Immature natural killer cell (primary cell): ENCODE results near the gene DHX57. TPM values are rescaled to one million over a fixed set of nuclear protein-coding genes. Genes with fewer than 3 reads are reported as not detected.

Source experiments
- DNase-seq, 3 donors: peaks; one replicate each; pipeline ENCODE4 v3.0.0; 2022; ENCODE audit warnings: mixed read lengths in 1 of 3
- H3K27ac Mint-ChIP-seq, 6 donors: one replicate each; pipeline ENCODE4 v1.8.0; 2020; ENCODE audit warnings: mixed read lengths in 6 of 6, mild to moderate bottlenecking in 5 of 6, inconsistent platforms in 4 of 6, moderate library complexity in 3 of 6
- H3K27me3 Mint-ChIP-seq, 3 donors: one replicate each; pipeline ENCODE4 v1.8.0; 2020 to 2021; ENCODE audit warnings: low read depth in 3 of 3, mild to moderate bottlenecking in 3 of 3, mixed read lengths in 3 of 3, moderate library complexity in 3 of 3, inconsistent platforms in 1 of 3
- H3K36me3 Mint-ChIP-seq, 3 donors: one replicate each; pipeline ENCODE4 v1.8.0; 2020; ENCODE audit warnings: mixed read lengths in 3 of 3, inconsistent platforms in 2 of 3, mild to moderate bottlenecking in 2 of 3
- H3K4me1 Mint-ChIP-seq, 2 donors: one replicate each; pipeline ENCODE4 v1.8.0; 2020; ENCODE audit warnings: inconsistent platforms in 2 of 2, mild to moderate bottlenecking in 2 of 2, mixed read lengths in 2 of 2, moderate library complexity in 1 of 2
- H3K4me3 Mint-ChIP-seq, 5 donors: one replicate each; pipeline ENCODE4 v1.8.0; 2020; ENCODE audit warnings: mild to moderate bottlenecking in 5 of 5, mixed read lengths in 5 of 5, inconsistent platforms in 3 of 5, moderate library complexity in 3 of 5
- H3K9me3 Mint-ChIP-seq, 6 donors: one replicate each; pipeline ENCODE4 v1.8.0; 2020; ENCODE audit warnings: mild to moderate bottlenecking in 6 of 6, mixed read lengths in 6 of 6, inconsistent platforms in 4 of 6, moderate library complexity in 3 of 6
- polyA plus RNA-seq, 3 donors: library from polyadenylated mRNA; unstranded; fragments of 300-500 nt; fragmentation: Illumina TruSeq; gene quantifications; one replicate each; pipeline ENCODE4 v1.2.3, GENCODE V29; 2021

The DHX57 gene
- polyA plus RNA-seq, 3 donors from 2014 or later, result 0.93 to 6.9 (median 4.4) TPM

DNA sequence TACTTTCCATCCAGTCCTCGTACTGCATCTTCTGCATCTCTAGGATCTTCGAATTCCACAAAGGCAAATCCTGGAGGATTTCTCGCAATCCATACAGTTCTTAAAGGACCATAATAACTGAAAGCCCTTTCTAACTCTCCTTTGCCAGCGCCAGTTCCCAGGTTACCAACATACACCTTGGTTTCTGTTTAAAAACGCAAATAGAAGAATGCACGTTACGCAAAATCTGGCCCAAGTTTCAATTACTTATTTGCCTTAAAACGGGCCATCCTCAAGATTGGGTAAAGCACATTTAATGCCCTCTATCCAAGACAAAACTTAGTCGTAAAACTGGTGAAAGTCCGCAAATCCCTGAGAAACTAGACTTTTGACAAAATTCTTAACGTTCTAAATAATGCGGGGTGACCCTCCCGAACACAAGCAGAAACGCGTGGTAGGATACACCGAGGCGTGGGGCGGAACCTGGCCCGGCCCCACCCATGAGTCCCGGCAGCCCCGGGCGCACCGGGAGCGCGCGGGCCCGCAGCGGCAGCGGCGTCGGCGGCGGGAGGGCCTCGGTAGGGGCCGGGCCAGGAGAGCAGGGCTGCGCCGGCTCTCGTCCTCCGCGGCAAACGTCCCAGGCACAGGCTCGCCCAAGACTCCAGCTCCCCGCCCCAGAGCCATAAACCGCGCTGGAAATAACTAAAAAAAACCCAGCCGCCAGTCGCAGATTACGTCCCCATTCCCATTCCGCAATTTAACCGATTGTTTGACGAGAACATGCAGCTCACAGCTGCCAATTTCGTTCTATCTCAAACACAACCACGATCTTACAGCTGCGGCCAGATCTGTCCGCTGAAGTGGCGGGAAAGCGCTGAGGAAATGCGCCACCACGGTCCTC lies 125.5 kb downstream of the DHX57 start:
- DNase-seq, result no peak
- Mint-ChIP-seq H3K4me1 (peaks cover 61 to 82% of the 10 kb centered on the region in 2 donors), H3K27me3 (peaks cover 23 to 37% (median 34%) of the 10 kb centered on the region in 3 donors), H3K27ac (peak overlapping the region; percentile 98 to 100 (median 98)), H3K4me3 (peak overlapping the region; percentile 98 to 100 (median 99)), H3K9me3 (peaks cover 0 to 4% (median 0%) of the 10 kb centered on the region in 6 donors), H3K36me3 (peaks cover 17 to 50% (median 47%) of the 10 kb centered on the region in 3 donors)

DNA sequence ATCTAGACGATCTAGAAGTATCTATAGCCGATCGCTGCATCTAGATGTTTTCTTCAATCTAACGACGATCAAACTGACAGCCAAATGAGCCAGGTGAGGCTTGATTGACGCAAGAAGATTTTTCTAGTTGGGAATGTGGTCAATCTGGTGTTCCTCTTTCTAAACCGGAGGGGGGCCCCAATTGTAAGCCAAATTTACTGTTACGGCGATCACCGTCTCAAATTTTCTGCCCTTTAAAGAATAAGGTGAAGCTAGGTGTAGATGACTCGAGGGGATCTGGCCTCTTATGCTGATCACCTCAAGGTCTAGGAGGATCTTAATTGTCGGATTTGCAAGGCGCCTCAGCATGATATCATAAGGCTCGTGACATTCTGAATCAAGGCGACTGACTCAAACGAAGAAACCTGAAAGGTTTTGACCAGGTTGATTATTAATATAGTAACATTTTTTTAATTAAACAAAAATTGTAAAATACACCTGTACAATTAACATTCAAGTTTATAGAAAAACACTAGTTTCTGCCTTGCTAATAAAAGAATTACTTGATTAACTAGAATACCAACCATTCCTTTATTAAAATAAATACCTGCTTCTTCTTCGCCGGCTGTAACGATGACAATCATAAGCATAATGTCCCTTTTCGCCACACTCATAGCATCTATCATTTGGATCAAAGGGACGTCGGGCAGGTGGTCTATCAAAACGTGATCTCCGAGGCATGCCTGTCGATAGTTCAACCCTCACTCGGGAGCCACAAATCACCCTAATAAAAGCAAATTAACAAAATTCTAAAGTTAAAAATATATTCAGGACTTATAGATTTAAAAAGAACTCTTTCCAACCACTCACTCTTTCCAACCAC lies 126.6 kb downstream of the DHX57 start:
- Mint-ChIP-seq H3K4me3 (peak overlapping the region; percentile 90 to 100 (median 99)), H3K27me3 (peaks cover 23 to 37% (median 34%) of the 10 kb centered on the region in 3 donors), H3K27ac (peak overlapping the region; percentile 50 to 98 (median 83)), H3K4me1 (peaks cover 61 to 85% of the 10 kb centered on the region in 2 donors), H3K36me3 (peaks cover 17 to 55% (median 53%) of the 10 kb centered on the region in 3 donors), H3K9me3 (peaks cover 0 to 4% (median 0%) of the 10 kb centered on the region in 6 donors)
- DNase-seq, result no peak

DNA sequence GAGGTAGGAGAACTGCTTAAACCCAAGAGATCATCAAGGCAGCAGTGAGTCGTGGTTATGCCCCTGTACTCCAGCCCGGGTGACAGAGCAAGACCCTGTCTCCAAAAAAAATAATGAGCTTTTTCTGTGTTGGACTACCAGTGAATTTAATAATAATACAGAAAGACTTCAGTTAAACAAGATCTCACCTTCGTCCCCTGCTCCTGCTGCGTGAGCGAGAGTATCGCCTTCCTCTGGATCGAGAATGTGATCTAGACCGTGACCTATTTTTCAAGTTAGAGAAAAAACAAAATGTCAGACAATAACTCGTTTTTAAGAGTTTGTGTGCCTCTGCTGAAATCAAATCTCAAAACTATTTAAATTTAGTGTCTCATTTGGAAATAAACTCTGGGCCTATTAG lies 127.3 kb downstream of the DHX57 start:
- DNase-seq, result no peak
- Mint-ChIP-seq H3K4me3 (peak overlapping the region in 3 of 5 donors; percentile 36 to 66 (median 56)), H3K9me3 (peaks cover 0 to 4% (median 0%) of the 10 kb centered on the region in 6 donors), H3K27me3 (peaks cover 23 to 37% (median 34%) of the 10 kb centered on the region in 3 donors), H3K27ac (peak overlapping the region in 4 of 6 donors; percentile 10 to 98 (median 68)), H3K4me1 (peaks cover 59 to 89% of the 10 kb centered on the region in 2 donors), H3K36me3 (peaks cover 17 to 57% (median 53%) of the 10 kb centered on the region in 3 donors)

DNA sequence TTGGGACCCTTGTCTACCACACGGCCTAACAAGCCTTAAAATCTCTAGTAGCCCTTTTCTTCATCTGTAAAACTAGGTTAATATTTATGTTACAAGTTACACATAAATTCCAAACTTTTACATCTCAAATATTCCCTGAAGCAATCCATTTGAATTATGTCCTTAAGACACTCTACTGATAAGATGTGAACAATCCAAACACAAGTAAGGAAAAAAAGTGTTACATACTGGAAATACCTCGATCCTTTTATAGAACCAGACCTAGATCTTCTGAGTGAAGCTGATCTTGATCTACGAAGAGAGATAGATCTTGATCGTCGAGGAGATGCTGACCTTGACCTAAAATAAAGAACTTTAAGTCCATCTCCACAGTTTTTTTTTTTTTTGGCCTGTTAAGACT lies 127.9 kb downstream of the DHX57 start:
- Mint-ChIP-seq H3K27ac (peak overlapping the region; percentile 1 to 82 (median 57)), H3K27me3 (peaks cover 23 to 37% (median 34%) of the 10 kb centered on the region in 3 donors), H3K4me3 (peak overlapping the region; percentile 26 to 66 (median 51)), H3K4me1 (peaks cover 59 to 91% of the 10 kb centered on the region in 2 donors), H3K36me3 (peaks cover 17 to 57% (median 53%) of the 10 kb centered on the region in 3 donors), H3K9me3 (peaks cover 0 to 4% (median 0%) of the 10 kb centered on the region in 6 donors)
- no peak for DNase-seq

Other genes with a start within 250 kb of the DHX57 start
- gene GALM, start 209.8 kb downstream of the DHX57 start, polyA plus RNA-seq, result 10 to 100 TPM in 2 of 3 donors, 1 to 10 TPM in 1; 7.0 to 14.9 (median 14.8) TPM
- 100 to 1,000 TPM; 171 to 209 (median 203) TPM for gene SRSF7, start 124.6 kb downstream of the DHX57 start, polyA plus RNA-seq
- gene GEMIN6, start 97.7 kb downstream of the DHX57 start, polyA plus RNA-seq, result 10 to 100 TPM in 1 of 3 donors, 1 to 10 TPM in 2; 5.8 to 13.6 (median 7.9) TPM
- 1 to 10 TPM; 3.1 to 7.8 (median 7.2) TPM for gene MORN2, start within 50 bp of the DHX57 start, polyA plus RNA-seq
- gene ARHGEF33, start 13.9 kb upstream of the DHX57 start, polyA plus RNA-seq, result not detected
- gene SOS1, start 245.1 kb upstream of the DHX57 start, polyA plus RNA-seq, result 10 to 100 TPM in 1 of 3 donors, 1 to 10 TPM in 2; 3.6 to 12.8 (median 8.2) TPM